ENCODE results near the gene SP2.

GRCh38 chr17:47968836-47969235 lies 72.8 kb downstream of the SP2 start:
- TF ChIP-seq POLR2A (IDR thresholded peaks at IDR 0.05; ENCODE audit: low read depth, low read length) (no peak), POLR2AphosphoS5 (IDR thresholded peaks at IDR 0.05; ENCODE audit: low read depth, low read length) (no peak), TAF1 (IDR thresholded peaks at IDR 0.05; ENCODE audit: low read depth, low read length) (no peak)

Measured in GM12891 (cell line).